Activated naive CD8-positive, alpha-beta T cell treated with anti-CD3 and anti-CD28 coated beads, Interleukin-2, amount 50 U/mL, for 24 hours (primary cell): ENCODE measurements around the gene SNAP25.

ENCODE experiments used
- ATAC-seq: fragments of 150-1000 bp; cut with Tn5 transposase; one replicate; pipeline ENCODE4 v1.10.0; 2021
- DNase-seq: peaks from one replicate; pipeline ENCODE4 v3.0.0; 2021
- H3K27ac Mint-ChIP-seq: one replicate; pipeline ENCODE4 v1.8.0; 2021; ENCODE audit warnings: mild to moderate bottlenecking, mixed read lengths
- H3K27me3 Mint-ChIP-seq: one replicate; pipeline ENCODE4 v1.8.0; 2021; ENCODE audit warnings: mixed read lengths
- H3K36me3 Mint-ChIP-seq: one replicate; pipeline ENCODE4 v1.8.0; 2021; ENCODE audit warnings: low read depth, mixed read lengths
- H3K4me1 Mint-ChIP-seq: one replicate; pipeline ENCODE4 v1.8.0; 2021; ENCODE audit warnings: mixed read lengths
- H3K4me3 Mint-ChIP-seq: one replicate; pipeline ENCODE4 v1.8.0; 2021; ENCODE audit warnings: mild to moderate bottlenecking, moderate library complexity, mixed read lengths
- H3K9me3 Mint-ChIP-seq: one replicate; pipeline ENCODE4 v1.8.0; 2021; ENCODE audit warnings: mixed read lengths

SNAP25 gene

GRCh38 chr20:10297223-10297622 is 78.6 kb downstream of the SNAP25 start:
- no peak for DNase-seq
- H3K27me3 Mint-ChIP-seq = peaks cover 8% of the 10 kb centered on the region
- ATAC-seq = no peak
- H3K27ac Mint-ChIP-seq = no peak overlapping the region
- no peaks in the 10 kb centered on the region for H3K9me3 Mint-ChIP-seq
- H3K36me3 Mint-ChIP-seq = no peaks in the 10 kb centered on the region
- peaks cover 3% of the 10 kb centered on the region for H3K4me1 Mint-ChIP-seq
- H3K4me3 Mint-ChIP-seq = no peak overlapping the region

- DNase-seq (no peak), ATAC-seq (no peak)
- Mint-ChIP-seq H3K27me3 (peaks cover 8% of the 10 kb centered on the region), H3K36me3 (no peaks in the 10 kb centered on the region), H3K27ac (no peak overlapping the region), H3K9me3 (no peaks in the 10 kb centered on the region), H3K4me1 (peaks cover 3% of the 10 kb centered on the region), H3K4me3 (no peak overlapping the region)
Measured at GRCh38 chr20:10297684-10298240, 79.1 kb downstream of the SNAP25 start.

GRCh38 chr20:10300582-10301446 is 82.2 kb downstream of the SNAP25 start:
- no peaks in the 10 kb centered on the region for H3K9me3 Mint-ChIP-seq
- ATAC-seq = no peak
- no peaks in the 10 kb centered on the region for H3K36me3 Mint-ChIP-seq
- no peak overlapping the region for H3K4me3 Mint-ChIP-seq
- DNase-seq = no peak
- H3K27me3 Mint-ChIP-seq = no peaks in the 10 kb centered on the region
- H3K27ac Mint-ChIP-seq = no peak overlapping the region
- peaks cover 3% of the 10 kb centered on the region for H3K4me1 Mint-ChIP-seq

GRCh38 chr20:10303852-10304251 is 85.2 kb downstream of the SNAP25 start:
- Mint-ChIP-seq H3K9me3 (no peaks in the 10 kb centered on the region), H3K4me1 (peaks cover 7% of the 10 kb centered on the region), H3K4me3 (no peak overlapping the region), H3K27ac (no peak overlapping the region), H3K36me3 (no peaks in the 10 kb centered on the region), H3K27me3 (peaks cover 4% of the 10 kb centered on the region)
- DNase-seq (no peak), ATAC-seq (no peak)

DNA sequence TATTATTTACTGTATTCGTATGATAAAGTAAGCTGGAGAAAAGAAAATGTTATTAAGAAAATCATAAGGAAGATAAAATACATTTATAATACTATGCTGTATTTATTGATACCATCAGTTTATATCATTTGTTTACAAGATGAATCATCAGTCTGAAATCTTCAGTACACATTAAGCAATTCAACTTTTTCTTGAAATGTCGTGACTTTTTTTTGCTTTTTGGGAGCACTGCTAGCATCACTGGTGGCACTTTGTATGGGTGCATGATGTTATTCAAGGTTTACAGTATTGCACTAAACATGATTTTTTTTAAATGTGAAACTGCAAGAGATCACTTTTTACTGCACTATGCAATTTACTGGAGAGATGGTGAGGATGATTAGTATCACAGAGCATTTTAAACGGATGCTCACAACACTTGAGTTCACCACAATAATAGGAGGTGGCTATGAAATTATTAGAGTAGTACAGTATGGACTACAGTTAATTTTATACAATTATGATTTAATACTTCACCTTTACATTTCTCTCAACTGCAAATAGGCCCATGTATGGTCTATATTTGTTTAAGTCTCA is 85.9 kb downstream of the SNAP25 start:
- Mint-ChIP-seq H3K9me3 (no peaks in the 10 kb centered on the region), H3K36me3 (no peaks in the 10 kb centered on the region), H3K27me3 (peaks cover 6% of the 10 kb centered on the region), H3K27ac (no peak overlapping the region), H3K4me1 (peaks cover 7% of the 10 kb centered on the region), H3K4me3 (no peak overlapping the region)
- ATAC-seq (no peak), DNase-seq (no peak)

DNA sequence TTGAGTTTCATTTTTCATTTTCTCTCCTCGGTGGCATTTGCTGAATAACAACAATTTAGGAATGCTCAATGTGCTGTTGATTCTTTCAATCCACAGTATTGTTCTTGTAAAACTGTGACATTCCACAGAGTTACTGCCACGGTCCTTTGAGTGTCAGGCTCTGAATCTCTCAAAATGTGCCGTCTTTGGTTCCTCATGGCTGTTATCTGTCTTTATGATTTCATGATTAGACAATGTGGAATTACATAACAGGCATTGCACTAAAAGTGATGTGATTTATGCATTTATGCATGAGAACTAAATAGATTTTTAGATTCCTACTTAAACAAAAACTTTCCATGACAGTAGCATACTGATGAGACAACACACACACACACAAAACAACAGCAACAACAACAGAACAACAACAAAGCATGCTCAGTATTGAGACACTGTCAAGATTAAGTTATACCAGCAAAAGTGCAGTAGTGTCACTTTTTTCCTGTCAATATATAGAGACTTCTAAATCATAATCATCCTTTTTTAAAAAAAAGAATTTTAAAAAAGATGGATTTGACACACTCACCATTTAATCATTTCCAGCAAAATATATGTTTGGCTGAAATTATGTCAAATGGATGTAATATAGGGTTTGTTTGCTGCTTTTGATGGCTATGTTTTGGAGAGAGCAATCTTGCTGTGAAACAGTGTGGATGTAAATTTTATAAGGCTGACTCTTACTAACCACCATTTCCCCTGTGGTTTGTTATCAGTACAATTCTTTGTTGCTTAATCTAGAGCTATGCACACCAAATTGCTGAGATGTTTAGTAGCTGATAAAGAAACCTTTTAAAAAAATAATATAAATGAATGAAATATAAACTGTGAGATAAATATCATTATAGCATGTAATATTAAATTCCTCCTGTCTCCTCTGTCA is 88.1 kb downstream of the SNAP25 start:
- H3K36me3 Mint-ChIP-seq = no peaks in the 10 kb centered on the region
- no peak overlapping the region for H3K4me3 Mint-ChIP-seq
- ATAC-seq = no peak
- peaks cover 7% of the 10 kb centered on the region for H3K4me1 Mint-ChIP-seq
- DNase-seq = no peak
- H3K9me3 Mint-ChIP-seq = no peaks in the 10 kb centered on the region
- no peak overlapping the region for H3K27ac Mint-ChIP-seq
- peaks cover 15% of the 10 kb centered on the region for H3K27me3 Mint-ChIP-seq

GRCh38 chr20:10307359-10307735 is 88.7 kb downstream of the SNAP25 start:
- no peaks in the 10 kb centered on the region for H3K9me3 Mint-ChIP-seq
- no peaks in the 10 kb centered on the region for H3K36me3 Mint-ChIP-seq
- ATAC-seq (no peak), DNase-seq (no peak)
- peaks cover 17% of the 10 kb centered on the region for H3K27me3 Mint-ChIP-seq
- no peak overlapping the region for H3K4me3 Mint-ChIP-seq
- no peak overlapping the region for H3K27ac Mint-ChIP-seq
- H3K4me1 Mint-ChIP-seq = peaks cover 7% of the 10 kb centered on the region

DNA sequence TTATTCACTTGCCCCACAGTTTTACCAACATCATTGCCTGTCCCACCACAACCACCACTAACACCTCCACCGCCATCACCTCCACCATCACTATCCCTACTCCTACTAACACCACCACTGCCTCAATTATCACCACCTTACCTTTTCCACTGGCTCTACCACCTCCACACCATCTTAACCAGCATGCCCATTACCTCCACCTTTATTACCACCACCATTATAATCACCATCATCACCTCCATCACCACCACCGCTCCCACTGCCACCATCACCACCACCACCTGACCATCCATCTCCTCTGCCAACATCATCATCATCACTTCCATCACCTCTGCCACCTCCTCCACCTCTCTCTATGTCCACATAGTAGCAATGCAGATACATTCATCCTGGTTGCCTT is 90.0 kb downstream of the SNAP25 start:
- H3K9me3 Mint-ChIP-seq = no peaks in the 10 kb centered on the region
- no peak overlapping the region for H3K27ac Mint-ChIP-seq
- ATAC-seq (no peak), DNase-seq (no peak)
- H3K27me3 Mint-ChIP-seq = peaks cover 20% of the 10 kb centered on the region
- no peak overlapping the region for H3K4me3 Mint-ChIP-seq
- H3K4me1 Mint-ChIP-seq = peaks cover 7% of the 10 kb centered on the region
- no peaks in the 10 kb centered on the region for H3K36me3 Mint-ChIP-seq

GRCh38 chr20:10309326-10309725 is 90.7 kb downstream of the SNAP25 start:
- no peaks in the 10 kb centered on the region for H3K36me3 Mint-ChIP-seq
- no peak overlapping the region for H3K4me3 Mint-ChIP-seq
- ATAC-seq (no peak), DNase-seq (no peak)
- H3K9me3 Mint-ChIP-seq = no peaks in the 10 kb centered on the region
- peaks cover 7% of the 10 kb centered on the region for H3K4me1 Mint-ChIP-seq
- H3K27me3 Mint-ChIP-seq = peaks cover 20% of the 10 kb centered on the region
- no peak overlapping the region for H3K27ac Mint-ChIP-seq

DNA sequence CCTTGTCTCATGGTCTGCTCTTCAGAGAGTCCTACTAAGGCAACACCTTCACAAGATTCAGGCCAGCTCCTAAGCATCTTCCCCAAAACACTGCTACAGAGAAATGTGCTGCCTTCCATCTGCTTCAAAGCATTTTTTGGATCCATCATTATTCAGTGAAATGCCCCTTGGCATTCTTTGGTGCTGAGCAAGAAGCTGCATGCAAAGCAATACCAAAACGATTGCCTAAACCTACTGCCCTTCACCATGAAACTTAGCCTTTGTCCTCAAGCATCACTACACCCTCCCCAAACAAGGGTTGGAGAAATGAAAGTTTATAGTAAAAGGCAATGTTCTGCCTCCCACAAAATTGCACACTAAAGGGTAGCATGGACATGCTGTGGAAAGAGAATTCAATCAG is 93.5 kb downstream of the SNAP25 start:
- DNase-seq = no peak
- Mint-ChIP-seq H3K27me3 (peaks cover 28% of the 10 kb centered on the region), H3K9me3 (no peaks in the 10 kb centered on the region), H3K27ac (no peak overlapping the region), H3K4me3 (no peak overlapping the region), H3K36me3 (no peaks in the 10 kb centered on the region), H3K4me1 (peaks cover 5% of the 10 kb centered on the region)
- ATAC-seq = no peak

DNA sequence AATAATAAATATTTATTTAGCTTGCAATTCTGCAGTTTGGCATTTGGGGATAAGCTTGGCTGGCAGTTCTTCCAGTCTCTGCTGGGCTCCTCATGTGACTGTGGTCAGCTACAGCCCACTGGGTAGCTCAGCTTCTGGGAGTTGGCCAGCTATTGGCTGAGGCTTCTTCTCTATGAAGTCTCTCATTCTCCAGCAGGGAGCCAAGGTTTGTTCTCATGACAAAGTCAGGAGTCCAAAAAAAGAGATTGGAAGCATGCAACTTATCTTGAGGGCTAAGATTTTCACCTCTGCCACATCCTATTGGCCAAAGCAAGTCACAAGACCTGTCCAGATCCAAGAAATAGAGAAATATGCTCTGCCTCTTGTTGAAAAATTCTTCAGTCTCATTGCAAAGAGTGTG is 94.6 kb downstream of the SNAP25 start:
- Mint-ChIP-seq H3K4me1 (peaks cover 3% of the 10 kb centered on the region), H3K36me3 (no peaks in the 10 kb centered on the region), H3K9me3 (no peaks in the 10 kb centered on the region), H3K4me3 (no peak overlapping the region), H3K27ac (no peak overlapping the region), H3K27me3 (peaks cover 28% of the 10 kb centered on the region)
- no peak for DNase-seq
- no peak for ATAC-seq

DNA sequence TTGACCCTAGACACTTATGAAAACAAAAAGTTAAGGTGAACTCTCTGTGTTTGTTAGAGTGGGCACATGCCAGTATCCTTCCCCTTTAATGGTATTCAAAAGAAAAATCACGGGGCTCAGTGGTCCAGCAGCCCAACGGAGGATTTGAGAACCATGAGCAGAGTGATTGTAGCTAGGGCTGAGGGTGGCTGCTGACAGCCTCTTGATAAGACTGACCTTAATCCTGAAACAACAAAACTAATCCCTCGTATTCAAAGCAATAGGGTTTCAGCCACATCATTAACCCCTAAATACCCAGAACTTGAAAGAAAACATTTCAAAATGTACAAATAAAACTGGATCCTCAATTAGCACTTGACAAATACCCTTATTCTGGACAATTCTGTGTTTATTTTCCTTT is 95.1 kb downstream of the SNAP25 start:
- DNase-seq = no peak
- H3K27ac Mint-ChIP-seq = no peak overlapping the region
- H3K27me3 Mint-ChIP-seq = peaks cover 25% of the 10 kb centered on the region
- H3K36me3 Mint-ChIP-seq = no peaks in the 10 kb centered on the region
- ATAC-seq = no peak
- H3K4me1 Mint-ChIP-seq = peaks cover 1% of the 10 kb centered on the region
- H3K4me3 Mint-ChIP-seq = no peak overlapping the region
- no peaks in the 10 kb centered on the region for H3K9me3 Mint-ChIP-seq

DNA sequence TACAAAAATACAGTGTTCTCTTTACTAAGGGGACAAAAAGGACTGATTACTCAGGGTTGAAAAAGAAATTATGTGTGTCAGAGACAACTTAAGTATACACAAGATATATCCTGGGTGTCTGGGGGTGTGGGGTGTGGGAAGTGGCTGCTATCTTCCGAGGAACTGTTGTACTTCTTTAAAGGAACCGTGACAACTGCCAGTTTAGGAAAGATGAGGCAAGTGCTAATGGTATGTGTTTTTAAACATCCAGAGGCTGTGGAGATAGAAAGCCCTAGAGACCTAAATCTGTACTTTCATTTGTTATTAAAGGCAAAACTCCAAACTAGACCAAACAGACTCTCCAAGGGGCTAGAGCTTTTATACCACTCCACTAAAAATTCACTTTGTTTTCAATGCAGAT is 95.6 kb downstream of the SNAP25 start:
- Mint-ChIP-seq H3K36me3 (no peaks in the 10 kb centered on the region), H3K27ac (no peak overlapping the region), H3K27me3 (peaks cover 23% of the 10 kb centered on the region), H3K4me1 (no peaks in the 10 kb centered on the region), H3K4me3 (no peak overlapping the region), H3K9me3 (no peaks in the 10 kb centered on the region)
- no peak for DNase-seq
- no peak for ATAC-seq

GRCh38 chr20:10315138-10315537 is 96.5 kb downstream of the SNAP25 start:
- ATAC-seq (no peak), DNase-seq (no peak)
- H3K4me1 Mint-ChIP-seq = no peaks in the 10 kb centered on the region
- H3K36me3 Mint-ChIP-seq = no peaks in the 10 kb centered on the region
- H3K4me3 Mint-ChIP-seq = no peak overlapping the region
- H3K9me3 Mint-ChIP-seq = no peaks in the 10 kb centered on the region
- H3K27me3 Mint-ChIP-seq = peaks cover 21% of the 10 kb centered on the region
- no peak overlapping the region for H3K27ac Mint-ChIP-seq
